Sigmoid colon (tissue), 4 donors: Measurements from ENCODE around the gene SCAMP1.

ENCODE experiments used
- EP300 ChIP-seq, 4 donors: sonication (generic); formaldehyde crosslinking; IDR thresholded peaks; one replicate each; pipeline ENCODE4 v1.6.1; 2017; ENCODE audit warnings: antibody characterized with exemption in 4 of 4
- POLR2AphosphoS5 ChIP-seq, 4 donors: sonication (generic); formaldehyde crosslinking; IDR thresholded peaks; one replicate each; pipeline ENCODE4 v1.6.1; 2017; ENCODE audit warnings: antibody characterized with exemption in 4 of 4
- TF ChIP-seq, protein P1 (sequence below), 4 experiments: fragments of 450-650 bp in 3 of 4; fragments of 200-600 bp in 1 of 4; IDR thresholded peaks; one replicate each; pipeline ENCODE4 v1.5.1; 2016 to 2019; ENCODE audit warnings: antibody characterized with exemption in 4 of 4, mild to moderate bottlenecking in 3 of 4, moderate library complexity in 2 of 4

DNA sequence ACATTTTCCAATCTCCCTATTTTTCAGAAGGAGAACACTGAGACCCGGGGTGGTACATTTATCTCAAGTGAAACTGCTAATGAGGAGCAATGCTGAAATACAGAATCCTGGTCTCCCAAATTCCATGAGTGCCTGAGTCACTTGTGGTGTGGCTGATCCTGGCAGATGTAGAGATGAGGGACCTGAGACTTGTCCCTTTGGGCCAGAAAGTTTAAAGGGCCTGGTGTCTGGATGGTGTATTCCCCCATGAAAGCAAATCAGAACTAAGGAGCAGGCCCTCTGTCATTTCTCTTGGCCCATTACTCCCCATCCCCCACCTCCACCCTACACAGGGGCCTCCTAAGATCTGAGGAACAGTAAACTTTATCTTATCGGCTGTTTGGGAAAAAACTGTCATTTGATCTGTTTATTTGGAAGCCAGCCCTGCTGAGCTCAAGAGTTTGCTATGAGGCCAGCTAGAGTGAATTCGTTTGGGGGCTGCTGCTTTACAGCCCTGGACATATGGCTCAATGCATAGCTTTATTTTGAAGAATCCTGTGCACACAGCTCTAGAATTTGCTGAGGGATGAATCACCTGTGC is 147.9 kb downstream of the SCAMP1 start:
- TF ChIP-seq EP300 (IDR thresholded peaks at IDR 0.05) = no peak
- TF ChIP-seq, protein P1, sequence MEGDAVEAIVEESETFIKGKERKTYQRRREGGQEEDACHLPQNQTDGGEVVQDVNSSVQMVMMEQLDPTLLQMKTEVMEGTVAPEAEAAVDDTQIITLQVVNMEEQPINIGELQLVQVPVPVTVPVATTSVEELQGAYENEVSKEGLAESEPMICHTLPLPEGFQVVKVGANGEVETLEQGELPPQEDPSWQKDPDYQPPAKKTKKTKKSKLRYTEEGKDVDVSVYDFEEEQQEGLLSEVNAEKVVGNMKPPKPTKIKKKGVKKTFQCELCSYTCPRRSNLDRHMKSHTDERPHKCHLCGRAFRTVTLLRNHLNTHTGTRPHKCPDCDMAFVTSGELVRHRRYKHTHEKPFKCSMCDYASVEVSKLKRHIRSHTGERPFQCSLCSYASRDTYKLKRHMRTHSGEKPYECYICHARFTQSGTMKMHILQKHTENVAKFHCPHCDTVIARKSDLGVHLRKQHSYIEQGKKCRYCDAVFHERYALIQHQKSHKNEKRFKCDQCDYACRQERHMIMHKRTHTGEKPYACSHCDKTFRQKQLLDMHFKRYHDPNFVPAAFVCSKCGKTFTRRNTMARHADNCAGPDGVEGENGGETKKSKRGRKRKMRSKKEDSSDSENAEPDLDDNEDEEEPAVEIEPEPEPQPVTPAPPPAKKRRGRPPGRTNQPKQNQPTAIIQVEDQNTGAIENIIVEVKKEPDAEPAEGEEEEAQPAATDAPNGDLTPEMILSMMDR (IDR thresholded peaks at IDR 0.05) = no peak
- TF ChIP-seq POLR2AphosphoS5 (IDR thresholded peaks at IDR 0.05) = no peak
